ENCODE measurements around the gene KLRC4.

- TF ChIP-seq EP300 (IDR thresholded peaks at IDR 0.05; ENCODE audit: low read depth), result no peak
- TF ChIP-seq CTCF (IDR thresholded peaks at IDR 0.05), result no peak
- no peak for TF ChIP-seq POLR2A (IDR thresholded peaks at IDR 0.05)
These were observed 51.4 kb downstream of the KLRC4 start for GRCh38 chr12:10358131-10358530.

Data from transverse colon (tissue), 3 donors.